Calu3 (cell line): Measurements from ENCODE around the gene MRPS9. TPM values are rescaled to one million over a fixed set of nuclear protein-coding genes. Genes with fewer than 3 reads are reported as not detected.

Experiments
- BruUV-seq: library from RNA; stranded (reverse); fragments of 400-500 nt; replicated peaks from 2 replicates; lab custom pipeline; 2021; lab: Mats Ljungman, UMichigan
- CTCF ChIA-PET: fragments of 300-600 bp; sonication (Branson Sonifier 250); formaldehyde crosslinking; loops from one replicate; lab custom pipeline; 2022; ENCODE audit warnings: antibody characterized with exemption; lab: Charles Lee
- DNase-seq: peaks from one replicate; pipeline ENCODE4 v3.0.0; 2022
- H3K27ac Mint-ChIP-seq: one replicate; pipeline ENCODE4 v1.8.0; 2022; ENCODE audit warnings: mixed read lengths; ENCODE audit not compliant: unreplicated experiment
- H3K27me3 Mint-ChIP-seq: one replicate; pipeline ENCODE4 v1.8.0; 2022; ENCODE audit warnings: mixed read lengths; ENCODE audit not compliant: unreplicated experiment
- H3K36me3 Mint-ChIP-seq: one replicate; pipeline ENCODE4 v1.8.0; 2022; ENCODE audit warnings: mild to moderate bottlenecking, moderate library complexity, mixed read lengths; ENCODE audit not compliant: insufficient read depth, unreplicated experiment
- H3K4me1 Mint-ChIP-seq: one replicate; pipeline ENCODE4 v1.8.0; 2022; ENCODE audit warnings: mild to moderate bottlenecking, low read depth, mixed read lengths; ENCODE audit not compliant: unreplicated experiment
- H3K4me3 Mint-ChIP-seq: one replicate; pipeline ENCODE4 v1.8.0; 2022; ENCODE audit warnings: mild to moderate bottlenecking, low read depth, moderate library complexity, mixed read lengths; ENCODE audit not compliant: unreplicated experiment
- H3K9me3 Mint-ChIP-seq: one replicate; pipeline ENCODE4 v1.8.0; 2022; ENCODE audit warnings: low read depth, mixed read lengths; ENCODE audit not compliant: unreplicated experiment
- CTCF ChIP-seq: fragments of 200-600 bp; IDR thresholded peaks from one replicate; pipeline ENCODE4 v1.8.0; 2022; ENCODE audit warnings: antibody characterized with exemption; ENCODE audit not compliant: unreplicated experiment
- intact Hi-C: fragments of 100-400 bp; cut with micrococcal nuclease; formaldehyde crosslinking; loops from one replicate; pipeline ENCODE4 v1.10.0; 2022; ENCODE audit not compliant: unreplicated experiment
- total RNA-seq: library from RNA; stranded (reverse); gene quantifications from 2 replicates; pipeline ENCODE4 v1.2.3, GENCODE V29; 2022

Gene MRPS9
- total RNA-seq, 1 experiment from 2014 or later, result 33.9 TPM

GRCh38 chr2:105130546-105130945 is 92.7 kb downstream of the MRPS9 start:
- no peak for TF ChIP-seq CTCF
- Mint-ChIP-seq H3K4me1 (no peaks in the 10 kb centered on the region), H3K27ac (no peak overlapping the region), H3K4me3 (no peak overlapping the region), H3K36me3 (no peaks in the 10 kb centered on the region), H3K9me3 (no peaks in the 10 kb centered on the region), H3K27me3 (peaks cover 96% of the 10 kb centered on the region)
- no TSS peak for BruUV-seq
- intact Hi-C loops, result no loop called here
- CTCF ChIA-PET, result no interaction called here
- no peak for DNase-seq

GRCh38 chr2:105134081-105134480 is 96.2 kb downstream of the MRPS9 start:
- H3K27ac Mint-ChIP-seq, result no peak overlapping the region
- no peaks in the 10 kb centered on the region for H3K36me3 Mint-ChIP-seq
- no peak for DNase-seq
- peaks cover 90% of the 10 kb centered on the region for H3K27me3 Mint-ChIP-seq
- no peaks in the 10 kb centered on the region for H3K9me3 Mint-ChIP-seq
- no peak for TF ChIP-seq CTCF
- CTCF ChIA-PET, result no interaction called here
- BruUV-seq, result no TSS peak
- intact Hi-C loops, result no loop called here
- H3K4me1 Mint-ChIP-seq, result no peaks in the 10 kb centered on the region
- no peak overlapping the region for H3K4me3 Mint-ChIP-seq

- Mint-ChIP-seq H3K36me3 (no peaks in the 10 kb centered on the region), H3K4me1 (no peaks in the 10 kb centered on the region), H3K4me3 (no peak overlapping the region), H3K27ac (no peak overlapping the region), H3K9me3 (no peaks in the 10 kb centered on the region), H3K27me3 (peaks cover 90% of the 10 kb centered on the region)
- CTCF ChIA-PET, result no interaction called here
- TF ChIP-seq CTCF, result no peak
- intact Hi-C loops, result no loop called here
- no peak for DNase-seq
- BruUV-seq, result no TSS peak
These were observed 97.6 kb downstream of the MRPS9 start for GRCh38 chr2:105135436-105135835.

GRCh38 chr2:105136394-105136793 is 98.5 kb downstream of the MRPS9 start:
- no peaks in the 10 kb centered on the region for H3K4me1 Mint-ChIP-seq
- H3K4me3 Mint-ChIP-seq, result no peak overlapping the region
- no TSS peak for BruUV-seq
- no peak for TF ChIP-seq CTCF
- intact Hi-C loops, result no loop called here
- H3K27ac Mint-ChIP-seq, result no peak overlapping the region
- CTCF ChIA-PET, result no interaction called here
- no peaks in the 10 kb centered on the region for H3K36me3 Mint-ChIP-seq
- H3K9me3 Mint-ChIP-seq, result no peaks in the 10 kb centered on the region
- peaks cover 90% of the 10 kb centered on the region for H3K27me3 Mint-ChIP-seq
- no peak for DNase-seq
